Stimulated activated CD4-positive, alpha-beta T cell treated with anti-CD3 and anti-CD28 coated beads, Interleukin-1b, Interleukin-23, amount 100 ng/mL, for 4 hours (primary cell): ENCODE data around the gene AURKB.

Experiments
- DNase-seq, 2 donors: peaks; one replicate each; pipeline ENCODE4 v3.0.0-alpha.2; 2020; ENCODE audit warnings: low read depth in 2 of 2

AURKB gene

GRCh38 chr17:8162233-8162996 lies 48.0 kb downstream of the AURKB start, which contains the start of gene VAMP2:
TSS of gene VAMP2 (minus strand) at chr17:8162948. CDS start at chr17:8162879, 69 bp downstream.
- peak in 1 of 2 donors; percentile 72 for DNase-seq

- no peak for DNase-seq
Observed at GRCh38 chr17:8161289-8162232, 48.8 kb downstream of the AURKB start.

GRCh38 chr17:8160741-8161221 lies 49.6 kb downstream of the AURKB start:
- no peak for DNase-seq

GRCh38 chr17:8160224-8160577 lies 50.2 kb downstream of the AURKB start:
- no peak for DNase-seq

- no peak for DNase-seq
Observed at GRCh38 chr17:8159459-8160223, 50.7 kb downstream of the AURKB start.

GRCh38 chr17:8159032-8159400 lies 51.4 kb downstream of the AURKB start:
- DNase-seq = no peak

- DNase-seq = peak; percentile 81 to 83
Observed at GRCh38 chr17:8158267-8159031, 51.9 kb downstream of the AURKB start.

- DNase-seq = peak; percentile 99
Observed at GRCh38 chr17:8156246-8156992, 54.0 kb downstream of the AURKB start.

GRCh38 chr17:8155996-8156245 lies 54.5 kb downstream of the AURKB start:
- no peak for DNase-seq

- no peak for DNase-seq
Observed at GRCh38 chr17:8155231-8155995, 55.0 kb downstream of the AURKB start.
